Fibroblast of lung (primary cell): Measurements from ENCODE around the gene PFN1. TPM values are rescaled to one million over a fixed set of nuclear protein-coding genes. Genes with fewer than 3 reads are reported as not detected.

Experiments
- DNase-seq, 2 donors: peaks; one replicate each; pipeline versions ENCODE4 v3.0.0 to v3.0.0-alpha.2; 2010; ENCODE audit warnings: low read depth in 2 of 2
- H2AFZ ChIP-seq: 2 replicates; pipeline ENCODE4 v1.5.1; 2012; ENCODE audit warnings: low read length, control low read depth, inconsistent platforms
- H3K27ac ChIP-seq: 2 replicates; pipeline ENCODE4 v1.5.1; 2011; ENCODE audit warnings: low read length, control low read depth; ENCODE audit not compliant: insufficient read depth
- H3K27me3 ChIP-seq: 2 replicates; pipeline ENCODE4 v1.5.1; 2011; ENCODE audit warnings: mild to moderate bottlenecking, low read length; ENCODE audit not compliant: control insufficient read depth, insufficient read depth
- H3K36me3 ChIP-seq: 2 replicates; pipeline ENCODE4 v1.5.1; 2011; ENCODE audit warnings: low read length; ENCODE audit not compliant: control insufficient read depth, insufficient read depth
- H3K4me1 ChIP-seq: 2 replicates; pipeline ENCODE4 v1.5.1; 2011; ENCODE audit warnings: low read length; ENCODE audit not compliant: control insufficient read depth, insufficient read depth; ENCODE audit errors: extremely low read depth
- H3K4me2 ChIP-seq: 2 replicates; pipeline ENCODE4 v1.5.1; 2011; ENCODE audit warnings: low read length, control low read depth; ENCODE audit not compliant: insufficient read depth; ENCODE audit errors: extremely low read depth
- H3K4me3 ChIP-seq, 4 experiments: fragments of 200-600 bp in 1 of 4; sonication (generic) in 1 of 4; replicated peaks in 1 of 4; 2 replicates each; pipeline ENCODE4 v1.5.1; 2011 to 2016; ENCODE audit warnings: low read length in 4 of 4, low read depth in 3 of 4, mild to moderate bottlenecking in 3 of 4, control low read depth in 2 of 4, inconsistent platforms in 1 of 4, mixed read lengths in 1 of 4; ENCODE audit not compliant: insufficient read depth in 1 of 4; ENCODE audit errors: control extremely low read depth in 1 of 4
- H3K79me2 ChIP-seq: 2 replicates; pipeline ENCODE4 v1.5.1; 2012; ENCODE audit warnings: mild to moderate bottlenecking, low read length, inconsistent platforms; ENCODE audit not compliant: control insufficient read depth, insufficient read depth
- H3K9ac ChIP-seq: 2 replicates; pipeline ENCODE4 v1.5.1; 2011; ENCODE audit warnings: mild to moderate bottlenecking, low read length, control low read depth; ENCODE audit not compliant: insufficient read depth
- H3K9me3 ChIP-seq: 2 replicates; pipeline ENCODE4 v1.5.1; 2012; ENCODE audit warnings: low read depth, low read length; ENCODE audit not compliant: control insufficient read depth, insufficient read depth
- H4K20me1 ChIP-seq: 2 replicates; pipeline ENCODE4 v1.5.1; 2011; ENCODE audit warnings: low read length; ENCODE audit not compliant: control insufficient read depth, insufficient read depth; ENCODE audit errors: extremely low read depth
- CTCF ChIP-seq, 2 donors: IDR thresholded peaks in 1 of 2; conservative IDR thresholded peaks in 1 of 2; 1 replicate in 1 of 2; 2 replicates in 1 of 2; pipeline ENCODE4 v1.5.1; 2011 to 2012; ENCODE audit warnings: low read length in 2 of 2, control low read depth in 1 of 2, inconsistent platforms in 1 of 2, low read depth in 1 of 2, mild to moderate bottlenecking in 1 of 2
- EZH2 ChIP-seq: IDR thresholded peaks from 2 replicates; pipeline ENCODE4 v1.5.1; 2012; ENCODE audit warnings: low read length, control low read depth, mild to moderate bottlenecking; ENCODE audit errors: missing control alignments
- polyA plus RNA-seq, 2 donors: library from polyadenylated mRNA; depleted of rRNA in 1 of 2; stranded (reverse) in 1 of 2; unstranded in 1 of 2; fragments of >200 nt; gene quantifications; 2 replicates each; pipeline ENCODE4 v1.2.1, GENCODE V29; 2011 to 2012; ENCODE audit warnings: missing spikeins in 1 of 2
- total RNA-seq: library from RNA; depleted of rRNA; stranded (reverse); fragments of >200 nt; gene quantifications from 2 replicates; pipeline ENCODE4 v1.2.1, GENCODE V29; 2014

The PFN1 gene
- total and polyA plus RNA-seq, 2 donors (not counting 1 experiment from before 2014, with no cell fraction given) = 422 to 870 TPM

- Histone ChIP-seq H3K79me2 (peaks cover 15% of the 10 kb centered on the region), H4K20me1 (no peaks in the 10 kb centered on the region), H3K4me3 (peak overlapping the region in 1 of 4 experiments; percentile 6), H3K9me3 (no peaks in the 10 kb centered on the region), H3K36me3 (peaks cover 13% of the 10 kb centered on the region), H2AFZ (peak overlapping the region; percentile 35), H3K27me3 (no peaks in the 10 kb centered on the region), H3K9ac (no peak overlapping the region), H3K27ac (no peak overlapping the region), H3K4me1 (peaks cover 10% of the 10 kb centered on the region), H3K4me2 (peak overlapping the region; percentile 35)
- TF ChIP-seq CTCF (conservative IDR thresholded peaks at IDR 0.05 in 1 of 2, IDR thresholded peaks at IDR 0.05 in 1 of 2; ENCODE audit: low read depth in 1 of 2, low read length in 2 of 2) (peak; percentile 24 to 48), EZH2 (no peak)
- peak; percentile 39 to 58 for DNase-seq
Observed at GRCh38 chr17:4934173-4934979, 14.0 kb downstream of the PFN1 start.

GRCh38 chr17:4933646-4934045, 14.7 kb downstream of the PFN1 start:
- no peaks in the 10 kb centered on the region for H3K27me3 ChIP-seq
- H3K36me3 ChIP-seq = peaks cover 13% of the 10 kb centered on the region
- TF ChIP-seq EZH2 (no peak), CTCF (conservative IDR thresholded peaks at IDR 0.05 in 1 of 2, IDR thresholded peaks at IDR 0.05 in 1 of 2; ENCODE audit: low read depth in 1 of 2, low read length in 2 of 2) (no peak)
- no peak for DNase-seq
- no peak overlapping the region for H3K4me2 ChIP-seq
- H3K9me3 ChIP-seq = no peaks in the 10 kb centered on the region
- no peak overlapping the region for H2AFZ ChIP-seq
- peaks cover 4% of the 10 kb centered on the region for H3K4me1 ChIP-seq
- no peak overlapping the region for H3K27ac ChIP-seq
- H4K20me1 ChIP-seq = no peaks in the 10 kb centered on the region
- H3K4me3 ChIP-seq = no peak overlapping the region
- peaks cover 8% of the 10 kb centered on the region for H3K79me2 ChIP-seq
- H3K9ac ChIP-seq = no peak overlapping the region

GRCh38 chr17:4932756-4933155, 15.6 kb downstream of the PFN1 start:
- H2AFZ ChIP-seq = no peak overlapping the region
- no peaks in the 10 kb centered on the region for H3K79me2 ChIP-seq
- no peaks in the 10 kb centered on the region for H3K9me3 ChIP-seq
- H4K20me1 ChIP-seq = no peaks in the 10 kb centered on the region
- no peak for DNase-seq
- H3K27ac ChIP-seq = no peak overlapping the region
- H3K9ac ChIP-seq = no peak overlapping the region
- TF ChIP-seq EZH2 (no peak), CTCF (conservative IDR thresholded peaks at IDR 0.05 in 1 of 2, IDR thresholded peaks at IDR 0.05 in 1 of 2; ENCODE audit: low read depth in 1 of 2, low read length in 2 of 2) (no peak)
- H3K4me1 ChIP-seq = peaks cover 3% of the 10 kb centered on the region
- H3K4me3 ChIP-seq = no peak overlapping the region
- peaks cover 11% of the 10 kb centered on the region for H3K36me3 ChIP-seq
- H3K4me2 ChIP-seq = no peak overlapping the region
- H3K27me3 ChIP-seq = no peaks in the 10 kb centered on the region
